KMS-11 (cell line): ENCODE measurements around the gene ZNF207.

Source experiments
- H2AFZ ChIP-seq: fragments of 200-600 bp; sonication (generic); 2 replicates; pipeline ENCODE4 v1.6.1; 2016; ENCODE audit warnings: antibody characterized with exemption, mixed run types, low read depth
- H3K27ac ChIP-seq: fragments of 200-600 bp; sonication (generic); 2 replicates; pipeline ENCODE4 v1.6.1; 2016; ENCODE audit warnings: mild to moderate bottlenecking, mixed run types
- H3K27me3 ChIP-seq: fragments of 200-600 bp; sonication (generic); 2 replicates; pipeline ENCODE4 v1.6.1; 2017; ENCODE audit warnings: mild to moderate bottlenecking, low read depth, mixed run types, moderate library complexity; ENCODE audit not compliant: insufficient read depth
- H3K36me3 ChIP-seq: fragments of 200-600 bp; sonication (generic); 2 replicates; pipeline ENCODE4 v1.6.1; 2017; ENCODE audit warnings: mild to moderate bottlenecking, mixed run types; ENCODE audit not compliant: insufficient read depth
- H3K4me1 ChIP-seq: fragments of 200-600 bp; sonication (generic); 2 replicates; pipeline ENCODE4 v1.6.1; 2016; ENCODE audit warnings: mild to moderate bottlenecking, low read depth, mixed run types; ENCODE audit not compliant: poor library complexity, severe bottlenecking
- H3K4me2 ChIP-seq: fragments of 200-600 bp; sonication (generic); 2 replicates; pipeline ENCODE4 v1.7.0; 2016; ENCODE audit warnings: mild to moderate bottlenecking, mixed run types
- H3K4me3 ChIP-seq: fragments of 200-600 bp; sonication (generic); IDR thresholded peaks from 2 replicates; pipeline ENCODE4 v1.6.1; 2017; ENCODE audit warnings: low read depth, low read length, mixed read lengths; ENCODE audit not compliant: insufficient read depth
- H3K79me2 ChIP-seq: fragments of 200-600 bp; sonication (generic); 2 replicates; pipeline ENCODE4 v1.6.1; 2016; ENCODE audit warnings: low read depth, mixed run types; ENCODE audit not compliant: insufficient read depth
- H3K9ac ChIP-seq: fragments of 200-600 bp; sonication (generic); 2 replicates; pipeline ENCODE4 v1.6.1; 2016; ENCODE audit warnings: mild to moderate bottlenecking, mixed run types
- H4K20me1 ChIP-seq: fragments of 200-600 bp; sonication (generic); 2 replicates; pipeline ENCODE4 v1.6.1; 2016; ENCODE audit warnings: mild to moderate bottlenecking, mixed run types; ENCODE audit not compliant: insufficient read depth
- CTCF ChIP-seq: fragments of 200-600 bp; sonication (generic); conservative IDR thresholded peaks from 2 replicates; pipeline ENCODE4 v1.6.1; 2017; ENCODE audit warnings: low read depth, mild to moderate bottlenecking, antibody characterized with exemption, low read length, moderate library complexity, mixed read lengths

ZNF207 gene

GRCh38 chr17:32429598-32429997, 79.6 kb downstream of the ZNF207 start:
- Histone ChIP-seq H2AFZ (no peak overlapping the region), H3K27ac (no peak overlapping the region), H3K36me3 (no peaks in the 10 kb centered on the region), H3K4me1 (no peaks in the 10 kb centered on the region), H3K79me2 (no peaks in the 10 kb centered on the region), H4K20me1 (no peaks in the 10 kb centered on the region), H3K4me2 (no peak overlapping the region), H3K4me3 (no peak overlapping the region), H3K9ac (no peak overlapping the region), H3K27me3 (no peaks in the 10 kb centered on the region)
- no peak for TF ChIP-seq CTCF
